H1 (cell line): ENCODE measurements around the gene SYNGR4. TPM values are rescaled to one million over a fixed set of nuclear protein-coding genes. Genes with fewer than 3 reads are reported as not detected.

Source experiments
- CTCF ChIA-PET: fragments of 300-600 bp; sonication (Branson Sonifier 250); formaldehyde crosslinking; loops from one replicate; lab custom pipeline; 2021; ENCODE audit not compliant: partially characterized antibody; lab: Charles Lee
- POLR2A ChIA-PET: fragments of 300-600 bp; sonication (Branson Sonifier 250); formaldehyde crosslinking; loops from one replicate; lab custom pipeline; 2021; ENCODE audit warnings: inconsistent platforms; ENCODE audit not compliant: partially characterized antibody; lab: Charles Lee
- DNase-seq, 2 experiments: peaks; one replicate each; pipeline versions ENCODE4 v3.0.0 to v3.0.0-alpha.2; 2010 to 2022; ENCODE audit warnings: low spot score in 2 of 2, low read depth in 1 of 2, mixed read lengths in 1 of 2
- FAIRE-seq: peaks from 2 replicates; lab custom pipeline; 2011; peaks lifted over from hg19 to GRCh38; lab: Jason Lieb, UNC
- H2AFZ ChIP-seq: 2 replicates; pipeline ENCODE4 v1.8.1; 2012; ENCODE audit warnings: low read length, inconsistent platforms
- H2AK5ac ChIP-seq: 2 replicates; pipeline ENCODE4 v1.6.1; 2013; ENCODE audit warnings: low read depth, low read length
- H2BK120ac ChIP-seq: replicated peaks from 2 replicates; pipeline ENCODE3; 2013; ENCODE audit warnings: low read depth, low read length, inconsistent platforms
- H2BK12ac ChIP-seq: 2 replicates; pipeline ENCODE4 v1.6.1; 2013; ENCODE audit warnings: low read depth, low read length
- H2BK15ac ChIP-seq: 2 replicates; pipeline ENCODE4 v1.6.1; 2013; ENCODE audit warnings: low read length
- H2BK20ac ChIP-seq: 2 replicates; pipeline ENCODE4 v1.6.1; 2013; ENCODE audit warnings: low read length
- H2BK5ac ChIP-seq: 2 replicates; pipeline ENCODE4 v1.6.1; 2013; ENCODE audit warnings: low read depth, low read length
- H3K14ac ChIP-seq: 2 replicates; pipeline ENCODE4 v1.6.1; 2013; ENCODE audit warnings: inconsistent platforms; ENCODE audit not compliant: insufficient read length
- H3K18ac ChIP-seq: 2 replicates; pipeline ENCODE4 v1.6.1; 2013; ENCODE audit warnings: low read length; ENCODE audit errors: extremely low read depth
- H3K23ac ChIP-seq: 2 replicates; pipeline ENCODE4 v1.6.1; 2013; ENCODE audit warnings: inconsistent platforms; ENCODE audit not compliant: insufficient read length
- H3K23me2 ChIP-seq: 2 replicates; pipeline ENCODE4 v1.6.1; 2013; ENCODE audit warnings: low read depth, low read length
- H3K27ac ChIP-seq: 2 replicates; pipeline ENCODE4 v1.6.1; 2011; ENCODE audit warnings: low read depth, low read length, inconsistent platforms
- H3K27me3 ChIP-seq, 4 experiments: replicated peaks in 1 of 4; 1 replicate in 1 of 4; 2 replicates in 3 of 4; pipeline versions ENCODE4 v1.6.1 to v1.8.1; 2011 to 2013; ENCODE audit warnings: low read length in 3 of 4, mild to moderate bottlenecking in 3 of 4, inconsistent platforms in 2 of 4, mixed read lengths in 2 of 4, moderate library complexity in 1 of 4; ENCODE audit not compliant: control insufficient read depth in 3 of 4, insufficient read depth in 3 of 4; ENCODE audit errors: extremely low read depth in 1 of 4
- H3K36me3 ChIP-seq, 4 experiments: 2 replicates each; pipeline versions ENCODE4 v1.6.1 to v1.8.1; 2011 to 2013; ENCODE audit warnings: mild to moderate bottlenecking in 4 of 4, low read length in 3 of 4, moderate library complexity in 2 of 4, control low read depth in 1 of 4, inconsistent platforms in 1 of 4; ENCODE audit not compliant: insufficient read depth in 4 of 4, control insufficient read depth in 2 of 4
- H3K4ac ChIP-seq: replicated peaks from 2 replicates; pipeline ENCODE3; 2013; ENCODE audit warnings: low read length, low read depth, mixed read lengths, inconsistent platforms; ENCODE audit not compliant: insufficient read length
- H3K4me1 ChIP-seq, 4 experiments: replicated peaks in 1 of 4; 1 replicate in 1 of 4; 2 replicates in 3 of 4; pipeline versions ENCODE4 v1.6.1 to v1.8.1; 2011 to 2013; ENCODE audit warnings: low read length in 3 of 4, inconsistent platforms in 2 of 4, mixed read lengths in 1 of 4; ENCODE audit not compliant: insufficient read depth in 4 of 4, control insufficient read depth in 3 of 4
- H3K4me2 ChIP-seq, 2 experiments: 2 replicates each; pipeline versions ENCODE4 v1.6.1 to v1.8.1; 2011 to 2013; ENCODE audit warnings: low read depth in 2 of 2, low read length in 2 of 2, control low read depth in 1 of 2, inconsistent platforms in 1 of 2, mild to moderate bottlenecking in 1 of 2; ENCODE audit not compliant: insufficient read depth in 1 of 2
- H3K4me3 ChIP-seq, 4 experiments: fragments of 200-600, 300-600 bp in 1 of 4; sonication (generic), shearing (Covaris generic), sonication (Bioruptor Twin) in 1 of 4; 2 replicates each; pipeline versions ENCODE4 v1.5.1 to v1.8.1; 2011 to 2016; ENCODE audit warnings: low read length in 4 of 4, low read depth in 3 of 4, control low read depth in 2 of 4, inconsistent platforms in 2 of 4, mild to moderate bottlenecking in 2 of 4, mixed read lengths in 1 of 4, moderate library complexity in 1 of 4; ENCODE audit not compliant: insufficient read depth in 2 of 4; ENCODE audit errors: extremely low read depth in 1 of 4
- H3K56ac ChIP-seq: replicated peaks from 2 replicates; pipeline ENCODE3; 2013; ENCODE audit warnings: low read depth, mild to moderate bottlenecking, mixed read lengths, low read length, inconsistent platforms; ENCODE audit not compliant: insufficient read length
- H3K79me1 ChIP-seq: 2 replicates; pipeline ENCODE4 v1.6.1; 2013; ENCODE audit warnings: low read depth, low read length, control low read depth
- H3K79me2 ChIP-seq, 2 experiments: 2 replicates each; pipeline versions ENCODE4 v1.6.1 to v1.8.1; 2012 to 2013; ENCODE audit warnings: low read length in 2 of 2, mild to moderate bottlenecking in 2 of 2, inconsistent platforms in 1 of 2; ENCODE audit not compliant: insufficient read depth in 2 of 2, control insufficient read depth in 1 of 2
- H3K9ac ChIP-seq, 4 experiments: replicated peaks in 1 of 4; 1 replicate in 1 of 4; 2 replicates in 3 of 4; pipeline versions ENCODE4 v1.6.1 to v1.8.1; 2011 to 2013; ENCODE audit warnings: low read depth in 3 of 4, low read length in 3 of 4, control low read depth in 2 of 4, mild to moderate bottlenecking in 2 of 4, moderate library complexity in 2 of 4, inconsistent platforms in 1 of 4; ENCODE audit errors: extremely low read depth in 1 of 4
- H3K9me3 ChIP-seq, 2 experiments: 2 replicates each; pipeline versions ENCODE4 v1.6.1 to v1.8.1; 2012 to 2013; ENCODE audit warnings: mild to moderate bottlenecking in 2 of 2, moderate library complexity in 2 of 2, control low read depth in 1 of 2, inconsistent platforms in 1 of 2, low read depth in 1 of 2, low read length in 1 of 2, mixed read lengths in 1 of 2; ENCODE audit not compliant: insufficient read depth in 2 of 2
- H4K20me1 ChIP-seq, 2 experiments: replicated peaks in 1 of 2; 2 replicates each; pipeline versions ENCODE3 to v1.8.1; 2011 to 2013; ENCODE audit warnings: inconsistent platforms in 2 of 2, low read length in 2 of 2, mild to moderate bottlenecking in 1 of 2; ENCODE audit not compliant: insufficient read depth in 2 of 2, control insufficient read depth in 1 of 2
- H4K5ac ChIP-seq: 2 replicates; pipeline ENCODE4 v1.6.1; 2013; ENCODE audit warnings: low read length, low read depth, mixed read lengths, inconsistent platforms; ENCODE audit not compliant: insufficient read length
- H4K8ac ChIP-seq: 2 replicates; pipeline ENCODE4 v1.8.0; 2013; ENCODE audit warnings: mild to moderate bottlenecking, moderate library complexity, low read length, inconsistent platforms; ENCODE audit not compliant: insufficient read depth; ENCODE audit errors: extremely low read depth
- H4K91ac ChIP-seq: replicated peaks from 2 replicates; pipeline ENCODE3; 2013; ENCODE audit warnings: low read length, mixed read lengths, inconsistent platforms; ENCODE audit not compliant: insufficient read length
- CBX8 ChIP-seq: fragments of 300-800, 300-1000 bp; sonication (generic); IDR thresholded peaks from 2 replicates; pipeline ENCODE4 v1.7.1; 2016; ENCODE audit warnings: low read depth, low read length, borderline replicate concordance
- CHD2 ChIP-seq: IDR thresholded peaks from 2 replicates; pipeline ENCODE4 v1.6.1; 2012; ENCODE audit warnings: low read length, improper control_type of control experiment
- GTF2F1 ChIP-seq: IDR thresholded peaks from 2 replicates; pipeline ENCODE4 v1.6.1; 2012; ENCODE audit warnings: low read depth, low read length, improper control_type of control experiment, borderline replicate concordance
- HDAC6 ChIP-seq: IDR thresholded peaks from one replicate; pipeline ENCODE4 v1.7.1; 2012; ENCODE audit warnings: low read depth, mild to moderate bottlenecking, inconsistent platforms, low read length, moderate library complexity
- JUN ChIP-seq: IDR thresholded peaks from 2 replicates; pipeline ENCODE4 v1.6.1; 2011; ENCODE audit warnings: low read depth, mild to moderate bottlenecking, improper control_type of control experiment, low read length
- KDM1A ChIP-seq: fragments of 200-600, 300-600 bp; sonication (generic); IDR thresholded peaks from 2 replicates; pipeline ENCODE4 v1.7.1; 2016; ENCODE audit warnings: mild to moderate bottlenecking, low read length, borderline replicate concordance
- POLR2AphosphoS5 ChIP-seq: IDR thresholded peaks from 2 replicates; pipeline ENCODE4 v1.6.1; 2011; ENCODE audit warnings: low read depth, low read length
- TEAD4 ChIP-seq: IDR thresholded peaks from 2 replicates; pipeline ENCODE4 v1.6.1; 2012; ENCODE audit warnings: low read depth, low read length, inconsistent platforms, mixed read lengths
- YY1 ChIP-seq: IDR thresholded peaks from 2 replicates; pipeline ENCODE4 v1.6.1; 2011; ENCODE audit warnings: low read depth, mild to moderate bottlenecking, low read length
- whole genome bisulfite sequencing, 2 experiments: shearing (Covaris generic) in 1 of 2; methylation state at CpG; one replicate each; pipeline versions ENCODE4 v1.1.6 to v1.1.7; 2013 to 2015; ENCODE audit warnings: low lambda C conversion rate in 2 of 2, mixed read lengths in 2 of 2, inconsistent platforms in 1 of 2, low coverage in 1 of 2, missing lambda C conversion rate in 1 of 2; ENCODE audit not compliant: insufficient replicate concordance in 2 of 2, insufficient coverage in 1 of 2, insufficient read length in 1 of 2; ENCODE audit errors: extremely low coverage in 1 of 2, missing lambda C conversion rate in 1 of 2; 5-methylcytosine and 5-hydroxymethylcytosine counted together
- polyA plus RNA-seq, 7 experiments: library from polyadenylated mRNA; depleted of rRNA in 3 of 7; stranded (reverse) in 5 of 7; unstranded in 2 of 7; fragments of >200 nt in 5 of 7; fragments of 200-250 nt in 2 of 7; gene quantifications; 1 replicate in 5 of 7; 2 replicates in 1 of 7; 4 replicates in 1 of 7; pipeline versions ENCODE4 v1.2.1 to v1.2.3, GENCODE V29; 2011 to 2013; ENCODE audit warnings: missing spikeins in 2 of 7, mixed read lengths in 2 of 7
- total RNA-seq: library from RNA; stranded (reverse); fragmentation: NEBNext Ultra II Directional; extraction: Animal tissue kit (Norgen Biotek cat#: 25700); gene quantifications from 2 replicates; pipeline ENCODE4 v1.2.1, GENCODE V29; 2021
- TF ChIP-seq, protein P1 (sequence below): IDR thresholded peaks from 2 replicates; pipeline ENCODE4 v1.6.1; 2011; ENCODE audit warnings: low read depth, mild to moderate bottlenecking, low read length; ENCODE audit not compliant: insufficient read depth

The SYNGR4 gene
- total and polyA plus RNA-seq, 2 of the 8 experiments (the other 6 are each of a cell fraction or from before 2014, with no cell fraction given): 0.41 TPM; not detected in 1

- FAIRE-seq (no peak), DNase-seq (no peak)
- no peak overlapping the region for H2AK5ac ChIP-seq
- no peaks in the 10 kb centered on the region for H3K23me2 ChIP-seq
- no peak overlapping the region for H2BK20ac ChIP-seq
- H2BK15ac ChIP-seq: no peak overlapping the region
- peaks cover 0 to 12% (median 5%) of the 10 kb centered on the region in 4 experiments; a peak in 3 of 8 replicates for H3K36me3 ChIP-seq
- POLR2A ChIA-PET: interaction anchor here (0.8 kb wide), 1 partner anchor 13 kb away, joined by 4 read pairs; the partner anchor contains the start of gene KDELR1
- H2AFZ ChIP-seq: no peak overlapping the region
- no peak overlapping the region for H3K18ac ChIP-seq
- no peak overlapping the region for H4K91ac ChIP-seq
- no peak overlapping the region for H3K56ac ChIP-seq
- H3K4ac ChIP-seq: no peak overlapping the region
- TF ChIP-seq, protein P1, sequence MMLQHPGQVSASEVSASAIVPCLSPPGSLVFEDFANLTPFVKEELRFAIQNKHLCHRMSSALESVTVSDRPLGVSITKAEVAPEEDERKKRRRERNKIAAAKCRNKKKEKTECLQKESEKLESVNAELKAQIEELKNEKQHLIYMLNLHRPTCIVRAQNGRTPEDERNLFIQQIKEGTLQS: no peak
- TF ChIP-seq GTF2F1: no peak
- TF ChIP-seq JUN: no peak
- TF ChIP-seq HDAC6: no peak
- TF ChIP-seq POLR2AphosphoS5: no peak
- no peak for TF ChIP-seq CBX8
- no peak for TF ChIP-seq TEAD4
- no peak for TF ChIP-seq YY1
- TF ChIP-seq CHD2: no peak
- no peak for TF ChIP-seq KDM1A
- H2BK12ac ChIP-seq: no peak overlapping the region
- peaks cover 0 to 2% (median 0%) of the 10 kb centered on the region in 4 experiments; a peak in 1 of 7 replicates for H3K27me3 ChIP-seq
- CTCF ChIA-PET: no interaction called here
- no peak overlapping the region for H3K4me3 ChIP-seq
- no peak overlapping the region for H3K14ac ChIP-seq
- H3K4me2 ChIP-seq: no peak overlapping the region
- 93% methylated on average over 10 of the region's 10 CpGs; no CpG with 5 or more reads in 1 of the 2 experiments for WGBS, 2 experiments
- H3K9ac ChIP-seq: no peak overlapping the region
- H3K23ac ChIP-seq: no peak overlapping the region
- H3K9me3 ChIP-seq: no peaks in the 10 kb centered on the region
- H3K79me2 ChIP-seq: no peaks in the 10 kb centered on the region
- H3K4me1 ChIP-seq: no peaks in the 10 kb centered on the region; a peak in 1 of 7 replicates
- H4K5ac ChIP-seq: no peak overlapping the region
- no peak overlapping the region for H2BK120ac ChIP-seq
- no peaks in the 10 kb centered on the region for H3K79me1 ChIP-seq
- H2BK5ac ChIP-seq: no peak overlapping the region
- no peak overlapping the region for H4K8ac ChIP-seq
- H3K27ac ChIP-seq: no peak overlapping the region
- H4K20me1 ChIP-seq: peaks cover 0 to 1% of the 10 kb centered on the region in 2 experiments
These were observed 14.0 kb downstream of the SYNGR4 start for GRCh38 chr19:48378194-48378570.
